SU-DHL-6 (cell line): ENCODE measurements around the gene PPM1B.

Experiments used
- H2AFZ ChIP-seq: fragments of 200-600 bp; sonication (generic); 2 replicates; pipeline ENCODE4 v1.6.1; 2014; ENCODE audit warnings: low read depth, mild to moderate bottlenecking, moderate library complexity, mixed read lengths, antibody characterized with exemption, low read length; ENCODE audit not compliant: severe bottlenecking
- H3F3A ChIP-seq: fragments of 200-600 bp; shearing (Covaris generic); 2 replicates; pipeline ENCODE4 v1.6.0; 2016; ENCODE audit warnings: antibody characterized with exemption, mild to moderate bottlenecking; ENCODE audit not compliant: insufficient read depth
- H3K27ac ChIP-seq: fragments of 200-600 bp; sonication (generic); 2 replicates; pipeline ENCODE4 v1.5.1; 2016; ENCODE audit warnings: low read depth, mild to moderate bottlenecking, low read length, moderate library complexity, mixed read lengths
- H3K27me3 ChIP-seq: fragments of 200-600 bp; sonication (generic), shearing (Covaris generic); 2 replicates; pipeline ENCODE4 v1.6.0; 2014; ENCODE audit warnings: mild to moderate bottlenecking, low read length
- H3K36me3 ChIP-seq: fragments of 200-600 bp; sonication (generic); 2 replicates; pipeline ENCODE4 v1.6.1; 2014; ENCODE audit warnings: mild to moderate bottlenecking, low read length, mixed read lengths
- H3K4me2 ChIP-seq: fragments of 300-600, 200-600 bp; shearing (Covaris generic), sonication (generic); 2 replicates; pipeline ENCODE4 v1.6.0; 2014; ENCODE audit warnings: low read length, low read depth, mild to moderate bottlenecking; ENCODE audit not compliant: poor library complexity, severe bottlenecking
- H3K4me3 ChIP-seq: fragments of 200-600 bp; sonication (generic); 2 replicates; pipeline ENCODE4 v1.5.1; 2014; ENCODE audit warnings: antibody characterized with exemption, low read length, mild to moderate bottlenecking, mixed read lengths; ENCODE audit not compliant: insufficient read depth, poor library complexity, severe bottlenecking
- H3K79me2 ChIP-seq: fragments of 200-600 bp; sonication (generic); 2 replicates; pipeline ENCODE4 v1.6.1; 2014; ENCODE audit warnings: mild to moderate bottlenecking, low read length, moderate library complexity; ENCODE audit not compliant: insufficient read depth
- H3K9ac ChIP-seq: fragments of 200-600 bp; sonication (generic); 2 replicates; pipeline ENCODE4 v1.7.0; 2014; ENCODE audit warnings: mild to moderate bottlenecking, low read length
- H3K9me2 ChIP-seq: fragments of 200-600 bp; sonication (generic); replicated peaks from 2 replicates; pipeline ENCODE4 v1.6.1; 2014; ENCODE audit warnings: low read length; ENCODE audit not compliant: insufficient read depth
- H3K9me3 ChIP-seq: fragments of 200-600 bp; sonication (generic); 2 replicates; pipeline ENCODE4 v1.6.1; 2014; ENCODE audit warnings: low read length, mixed read lengths; ENCODE audit not compliant: insufficient read depth
- H4K20me1 ChIP-seq: fragments of 200-600 bp; sonication (generic); 2 replicates; pipeline ENCODE4 v1.6.1; 2014; ENCODE audit warnings: low read depth, mild to moderate bottlenecking, antibody characterized with exemption, low read length, moderate library complexity, mixed read lengths
- CTCF ChIP-seq: fragments of 200-600 bp; sonication (generic); IDR thresholded peaks from one replicate; pipeline ENCODE4 v1.5.1; 2017; ENCODE audit warnings: antibody characterized with exemption, mild to moderate bottlenecking, low read length, moderate library complexity; ENCODE audit not compliant: insufficient read depth, poor library complexity, severe bottlenecking
- EZH2phosphoT487 ChIP-seq: fragments of 200-600 bp; sonication (generic), shearing (Covaris generic); conservative IDR thresholded peaks from 2 replicates; pipeline ENCODE4 v1.6.1; 2018; ENCODE audit warnings: mild to moderate bottlenecking, antibody characterized with exemption, low read length, moderate library complexity, mixed read lengths

The PPM1B gene

DNA sequence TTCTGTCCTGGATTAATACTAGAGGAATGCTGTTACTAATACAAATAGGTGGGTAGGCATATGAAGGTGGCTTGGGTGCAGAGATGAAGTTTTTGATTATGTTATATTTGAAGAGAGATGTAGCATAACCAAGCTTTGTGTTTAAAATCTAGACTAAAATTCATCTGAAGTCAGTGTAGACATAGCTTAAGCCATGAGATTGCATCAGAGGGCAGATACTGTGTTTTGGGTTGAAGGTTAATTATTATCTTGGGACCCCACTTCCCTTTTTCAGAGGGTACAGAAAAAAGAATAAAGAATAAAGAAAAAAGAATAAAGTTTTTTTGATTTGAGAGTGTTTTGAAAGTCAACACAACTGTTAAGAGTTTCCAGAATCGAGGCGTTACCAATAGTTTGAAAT lies 13.0 kb downstream of the PPM1B start:
- Histone ChIP-seq H3K4me3 (no peak overlapping the region), H3K36me3 (no peaks in the 10 kb centered on the region; the same call in 1 of the 2 replicates)

GRCh38 chr2:44184106-44184505 lies 15.4 kb downstream of the PPM1B start:
- Histone ChIP-seq H3K4me2 (no peak overlapping the region), H3K27ac (no peak overlapping the region), H4K20me1 (peaks cover 25% of the 10 kb centered on the region; the same call in 1 of the 2 replicates), H3K4me3 (no peak overlapping the region), H3K9me3 (no peaks in the 10 kb centered on the region), H3K9ac (no peak overlapping the region), H3K79me2 (peaks cover 97% of the 10 kb centered on the region), H3K27me3 (no peaks in the 10 kb centered on the region), H3K9me2 (no peaks in the 10 kb centered on the region), H2AFZ (no peak overlapping the region), H3K36me3 (no peaks in the 10 kb centered on the region), H3F3A (no peaks in the 10 kb centered on the region)
- TF ChIP-seq EZH2phosphoT487 (no peak), CTCF (no peak)

More for the DNA sequence above, 13.0 kb downstream of the PPM1B start:
- Histone ChIP-seq H2AFZ (no peak overlapping the region), H3K27ac (no peak overlapping the region), H3F3A (no peaks in the 10 kb centered on the region), H3K9ac (no peak overlapping the region), H3K9me2 (no peaks in the 10 kb centered on the region), H3K4me2 (no peak overlapping the region), H3K79me2 (peaks cover 97% of the 10 kb centered on the region), H3K9me3 (no peaks in the 10 kb centered on the region), H4K20me1 (peaks cover 16% of the 10 kb centered on the region; the same call in 1 of the 2 replicates), H3K27me3 (no peaks in the 10 kb centered on the region)
- TF ChIP-seq CTCF (no peak), EZH2phosphoT487 (no peak)

GRCh38 chr2:44186810-44187209 lies 18.1 kb downstream of the PPM1B start:
- Histone ChIP-seq H3F3A (no peaks in the 10 kb centered on the region), H2AFZ (no peak overlapping the region), H3K9me2 (no peaks in the 10 kb centered on the region), H4K20me1 (peaks cover 33% of the 10 kb centered on the region), H3K4me2 (no peak overlapping the region), H3K79me2 (peaks cover 98% of the 10 kb centered on the region), H3K27me3 (no peaks in the 10 kb centered on the region), H3K4me3 (no peak overlapping the region), H3K9ac (no peak overlapping the region), H3K9me3 (no peaks in the 10 kb centered on the region), H3K27ac (no peak overlapping the region), H3K36me3 (no peaks in the 10 kb centered on the region)
- TF ChIP-seq EZH2phosphoT487 (no peak), CTCF (no peak)
